Dedifferentiated amniotic fluid mesenchymal stem cell (primary cell): ENCODE results near the gene CHD9.
A peak's percentile ranks its signal among the peaks of the same experiment; 100 is the strongest.
"Not testable (repeated sequence)": the region's sequence is repeated elsewhere in the genome, so short reads cannot be mapped to it uniquely, and the experiment has no call there.

Source experiments
- DNase-seq: peaks from one replicate; pipeline ENCODE4 v3.0.0-alpha.2; 2016; ENCODE audit errors: extremely low spot score

Gene CHD9

DNA sequence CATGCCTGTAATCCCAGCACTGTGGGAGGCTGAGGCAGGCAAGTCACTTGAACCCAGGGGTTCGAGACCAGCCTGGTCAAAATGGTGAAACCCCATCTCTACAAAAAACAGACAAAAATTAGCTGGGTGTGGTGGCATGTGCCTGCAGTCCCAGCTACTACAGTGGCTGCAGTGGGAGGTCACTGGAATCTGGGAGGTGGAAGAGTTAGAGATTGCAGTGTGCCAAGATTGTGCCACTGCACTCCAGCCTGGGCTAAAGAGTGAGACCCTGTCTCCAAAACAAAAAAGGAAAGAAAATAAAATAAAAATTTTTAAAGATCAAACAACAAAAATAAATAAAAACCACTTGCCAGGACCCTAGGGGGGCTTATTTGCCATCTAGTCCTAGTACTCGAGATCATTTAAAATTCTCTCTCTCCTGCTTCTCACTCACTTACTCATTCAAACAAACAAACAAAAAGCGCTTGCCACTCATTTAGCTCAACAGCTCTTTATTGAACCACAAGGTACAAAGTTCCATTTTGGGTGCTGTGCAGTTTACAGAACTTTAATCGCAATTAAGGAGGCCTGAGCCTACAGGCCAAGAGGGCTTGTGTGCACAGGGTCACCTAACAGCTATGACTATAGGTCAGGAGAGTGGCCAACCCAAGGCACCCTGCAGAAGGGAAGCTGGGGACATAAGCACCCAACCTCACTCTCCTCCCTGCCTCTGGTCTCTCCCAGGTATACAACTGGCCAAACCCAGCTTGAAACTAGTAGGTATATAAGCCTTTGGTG lies 6.5 kb upstream of the CHD9 start:
- no peak for DNase-seq

- not testable (repeated sequence) for DNase-seq
Observed at GRCh38 chr16:53051255-53051654, 3.5 kb upstream of the CHD9 start.

DNA sequence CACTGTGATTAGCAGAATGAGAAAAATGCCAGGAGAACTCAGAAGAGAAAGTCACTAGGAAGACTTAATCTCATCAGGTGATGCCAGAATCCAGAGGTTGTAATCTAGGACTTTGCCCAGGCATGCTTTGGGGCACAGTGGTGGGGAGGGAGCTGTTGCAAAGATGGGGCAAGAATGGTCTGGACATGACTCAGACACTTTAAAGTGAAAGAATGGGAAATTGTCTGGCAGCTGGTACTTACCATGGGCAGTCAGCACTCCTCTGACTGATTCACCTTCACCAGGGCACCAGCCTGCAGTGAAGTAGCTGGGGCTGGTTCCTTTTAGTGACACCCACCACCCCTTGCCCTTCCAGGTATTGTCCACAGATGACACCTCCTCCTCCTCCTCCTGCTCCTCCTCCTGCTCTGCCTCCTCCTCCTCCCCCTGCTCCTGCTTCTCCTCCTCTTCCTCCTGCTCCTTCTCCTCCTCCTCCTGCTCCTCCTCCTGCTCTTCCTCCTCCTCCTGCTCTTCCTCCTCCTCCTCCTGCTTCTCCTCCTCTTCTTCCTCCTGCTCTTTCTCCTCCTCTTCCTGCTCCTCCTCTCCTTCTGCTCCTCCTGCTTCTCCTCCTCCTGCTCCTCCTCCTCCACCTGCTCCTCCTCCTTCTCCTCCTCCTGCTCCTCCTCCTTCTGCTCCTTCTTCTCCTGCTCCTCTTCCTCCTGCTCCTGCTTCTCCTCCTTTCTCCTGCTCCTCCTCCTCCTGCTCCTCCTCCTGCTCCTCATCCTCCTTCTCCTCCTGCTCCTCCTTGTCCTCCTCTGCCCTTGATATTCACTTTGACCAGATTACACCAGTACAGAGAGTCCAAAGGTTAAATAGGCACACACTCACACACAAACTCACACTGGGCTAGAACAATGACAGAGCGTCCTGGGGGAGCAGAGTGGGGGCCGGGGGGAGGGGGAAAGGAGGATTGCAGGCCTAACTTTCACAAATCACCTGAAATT lies 2.0 kb upstream of the CHD9 start, which contains the start of gene CHD9NB:
Gene CHD9NB (minus strand): TSS at position 379 of the 983 bp plus-strand sequence. CDS start 8,739 bp downstream, outside the sequence.
- DNase-seq = peak; percentile 93

- DNase-seq = no peak
Observed at GRCh38 chr16:53053967-53054669, 673 bp upstream of the CHD9 start.

GRCh38 chr16:53055541-53056391 lies 975 bp downstream of the CHD9 start:
- no peak for DNase-seq

DNA sequence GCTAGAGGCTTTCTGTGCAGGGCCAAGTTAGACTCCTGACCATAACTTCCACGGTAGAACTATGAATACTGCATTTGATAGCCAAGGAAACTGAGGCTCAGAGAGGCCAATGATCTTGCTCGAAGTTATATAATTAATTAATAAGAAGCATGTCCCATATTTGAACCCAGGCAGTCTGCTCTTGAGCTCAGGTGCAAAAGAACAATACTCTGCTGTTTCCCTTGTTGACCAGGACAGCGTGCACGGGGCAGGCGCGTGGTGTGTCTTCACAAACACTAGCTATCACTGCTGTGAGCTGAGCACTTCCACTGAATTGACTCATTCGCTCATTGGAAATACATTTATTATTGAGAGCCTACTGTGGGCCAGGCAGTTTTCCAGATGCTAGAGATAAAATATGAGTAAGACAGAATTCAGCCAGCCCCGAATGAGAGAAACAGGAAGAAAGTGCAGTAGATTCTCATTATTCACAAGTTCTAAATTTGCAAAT lies 1.6 kb downstream of the CHD9 start:
- DNase-seq = no peak

GRCh38 chr16:53057658-53058057 lies 2.9 kb downstream of the CHD9 start:
- DNase-seq = no peak

DNA sequence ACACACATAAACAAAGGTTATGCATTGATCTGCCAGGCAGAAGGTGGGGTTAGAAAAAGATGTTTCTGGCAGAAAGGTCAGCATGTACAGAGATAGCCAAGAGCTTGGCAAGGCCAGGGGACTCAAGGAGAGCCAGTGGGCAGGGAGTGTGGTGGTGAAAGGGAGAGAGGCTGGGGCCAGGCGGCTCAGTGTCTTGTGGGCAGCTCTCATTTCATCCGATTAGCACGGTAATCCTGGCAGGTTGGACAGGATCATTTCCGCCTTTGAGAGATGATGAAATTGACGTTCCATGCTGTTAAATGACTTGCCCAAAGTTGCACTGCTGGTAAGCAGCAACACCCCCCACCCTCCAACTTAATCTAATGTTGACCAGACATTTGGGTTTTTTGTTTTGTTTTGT lies 3.6 kb downstream of the CHD9 start:
- DNase-seq = no peak

DNA sequence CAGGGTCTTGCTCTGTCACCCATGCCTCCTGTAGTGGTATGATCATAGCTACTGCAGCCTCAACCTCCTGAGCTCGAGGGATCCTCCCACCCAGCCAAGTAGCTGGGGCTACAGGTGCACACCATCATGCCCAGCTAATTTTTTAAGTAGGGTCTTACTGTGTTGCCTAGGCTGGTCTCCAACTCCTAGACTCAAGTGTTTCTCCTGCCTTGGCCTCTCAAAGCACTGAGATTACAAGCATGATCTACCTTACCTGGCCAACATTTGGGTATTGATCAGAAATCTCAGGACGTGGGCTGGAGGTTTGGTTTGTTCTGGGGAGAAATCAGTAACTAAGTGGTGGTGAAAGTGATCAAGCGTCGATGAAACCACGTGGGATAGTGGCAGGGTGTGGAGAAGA lies 4.1 kb downstream of the CHD9 start:
- no peak for DNase-seq

DNA sequence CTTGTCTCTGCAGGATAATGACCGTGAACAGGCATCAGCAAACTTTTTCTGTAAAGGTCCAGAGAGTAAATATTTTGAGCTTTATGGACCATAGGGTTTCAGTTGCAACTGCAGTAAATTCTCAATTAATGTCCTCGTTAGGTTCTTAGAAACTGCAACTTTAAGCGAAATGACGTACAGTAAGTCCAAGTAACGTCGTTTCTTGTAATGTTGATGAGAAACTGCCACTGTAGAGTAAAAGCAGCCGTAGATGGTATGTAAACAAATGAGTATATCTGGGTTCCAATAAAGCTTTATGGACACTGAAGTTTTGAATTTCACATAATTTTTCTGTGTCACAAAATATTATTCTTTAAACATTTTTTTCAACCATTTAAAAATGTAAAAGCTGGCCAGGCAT lies 4.9 kb downstream of the CHD9 start:
- DNase-seq = no peak

DNA sequence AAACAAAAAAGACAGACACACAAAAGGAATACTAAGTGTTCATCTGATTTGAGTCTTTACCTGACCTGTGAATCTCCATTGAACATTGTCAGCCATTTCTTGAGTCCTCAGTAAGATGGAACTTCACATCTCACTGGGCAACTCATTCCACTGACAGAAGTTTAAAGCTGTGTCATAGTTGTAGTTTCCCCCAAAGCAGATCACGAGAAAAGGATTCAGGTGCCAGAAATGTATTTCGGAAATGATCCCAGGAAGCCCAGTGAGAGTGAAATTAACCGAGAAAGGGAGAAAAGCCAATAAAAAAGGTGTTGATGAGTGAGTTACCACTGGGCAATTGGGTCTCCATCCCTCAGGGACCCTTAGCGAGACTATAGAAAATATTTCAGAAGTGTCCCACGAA lies 6.5 kb downstream of the CHD9 start:
- DNase-seq = no peak

GRCh38 chr16:53061701-53062159 lies 6.9 kb downstream of the CHD9 start:
- no peak for DNase-seq

- DNase-seq = no peak
Observed at GRCh38 chr16:53064081-53064578, 9.3 kb downstream of the CHD9 start.

DNA sequence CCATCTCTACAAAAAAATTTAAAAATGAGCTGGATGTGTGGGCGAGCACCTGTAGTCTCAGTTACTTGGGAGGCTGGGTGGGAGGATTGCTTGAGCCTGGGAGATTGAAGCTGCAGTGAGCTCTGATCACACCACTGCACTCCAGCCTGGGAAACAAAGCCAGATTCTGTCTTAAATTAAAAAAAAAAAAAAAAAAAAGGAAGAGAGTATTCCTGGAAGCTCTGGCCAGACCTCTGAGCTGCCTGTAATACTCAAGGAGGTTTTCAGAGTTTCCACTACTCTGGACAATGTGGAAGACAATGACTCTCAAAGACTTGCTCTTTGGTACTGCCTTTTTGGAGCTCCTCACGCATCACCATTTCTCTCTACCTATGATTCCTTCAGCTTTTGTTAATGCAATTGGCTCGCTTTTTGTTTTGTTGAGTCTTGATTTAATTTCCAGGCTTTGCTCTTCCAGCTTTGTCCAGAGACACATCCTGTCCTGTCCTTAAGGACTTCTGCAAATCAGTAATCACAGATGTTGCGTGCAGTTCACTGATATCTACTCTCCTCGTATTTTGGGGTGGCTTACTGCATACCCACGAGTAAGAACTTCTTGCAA lies 10.8 kb downstream of the CHD9 start:
- no peak for DNase-seq

DNA sequence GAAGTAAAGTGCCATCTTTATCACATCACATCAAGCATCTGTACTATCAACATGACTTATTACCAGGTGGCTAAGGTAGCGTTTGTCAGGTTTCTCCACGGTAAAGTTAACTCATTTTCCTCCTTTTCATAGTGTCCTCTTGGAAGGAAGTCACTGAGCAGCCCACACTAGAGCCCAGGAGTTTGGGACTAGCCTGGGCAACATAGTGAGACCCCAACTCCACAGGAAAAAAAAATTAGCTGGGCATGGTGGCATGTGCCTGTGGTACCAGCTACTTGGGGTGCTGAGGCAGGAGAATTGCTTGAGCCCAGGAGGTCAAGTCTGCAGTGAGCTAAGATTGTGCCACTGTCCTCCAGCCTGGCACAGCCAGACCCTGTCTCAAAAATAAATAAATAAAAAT lies 12.9 kb downstream of the CHD9 start:
- no peak for DNase-seq

GRCh38 chr16:53068423-53068833 lies 13.6 kb downstream of the CHD9 start:
- DNase-seq = no peak

DNA sequence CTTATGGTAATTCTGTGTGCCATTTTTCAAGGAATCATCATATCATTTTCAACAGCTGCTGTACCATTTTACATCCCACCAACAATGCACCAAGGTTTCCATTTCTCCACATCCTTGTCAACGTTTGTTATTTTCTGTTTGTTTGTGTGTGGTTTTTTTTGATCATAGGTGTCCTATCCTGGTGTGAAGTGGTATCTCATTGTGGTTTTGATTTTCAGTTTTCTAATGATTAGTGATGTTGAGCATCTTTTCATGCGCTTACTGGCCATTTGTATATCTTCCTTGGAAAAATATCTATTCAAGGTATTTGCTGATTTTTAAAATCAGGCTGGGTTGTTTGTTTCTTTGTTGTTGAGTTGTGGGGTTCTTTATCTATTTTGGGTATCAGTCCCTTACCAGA lies 15.0 kb downstream of the CHD9 start:
- no peak for DNase-seq

DNA sequence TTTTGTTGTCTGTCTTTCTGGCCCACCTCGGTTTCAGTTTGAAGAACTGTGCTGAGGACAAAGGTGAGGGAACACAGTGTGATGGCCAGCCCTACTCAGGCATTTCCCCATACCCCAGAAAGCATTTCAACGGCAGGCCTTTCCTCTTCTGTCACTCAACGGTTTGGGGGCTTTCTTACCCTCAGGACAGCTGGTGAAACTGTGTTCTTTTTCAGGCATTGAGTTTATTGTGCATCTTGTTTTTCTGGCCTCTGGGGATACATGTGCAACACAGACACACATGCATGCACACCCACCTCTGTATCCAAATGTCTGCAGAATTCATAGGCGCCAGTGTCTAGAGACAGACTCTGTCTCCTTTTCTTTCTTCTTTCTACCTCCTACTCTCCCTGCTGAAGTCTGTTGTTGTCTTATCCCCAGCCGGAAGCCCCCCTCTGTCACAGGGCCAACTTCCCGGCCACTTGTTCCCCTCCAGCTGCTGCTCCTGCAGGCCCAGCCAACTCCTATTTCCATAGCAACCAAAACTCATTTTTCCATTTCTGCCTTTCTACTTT lies 17.0 kb downstream of the CHD9 start:
- DNase-seq = no peak

- DNase-seq = no peak
Observed at GRCh38 chr16:53073022-53073421, 18.2 kb downstream of the CHD9 start.

GRCh38 chr16:53074296-53074695 lies 19.5 kb downstream of the CHD9 start:
- DNase-seq = not testable (repeated sequence)
